Measurements from ENCODE around the gene ABHD8.

The ABHD8 gene, protein sequence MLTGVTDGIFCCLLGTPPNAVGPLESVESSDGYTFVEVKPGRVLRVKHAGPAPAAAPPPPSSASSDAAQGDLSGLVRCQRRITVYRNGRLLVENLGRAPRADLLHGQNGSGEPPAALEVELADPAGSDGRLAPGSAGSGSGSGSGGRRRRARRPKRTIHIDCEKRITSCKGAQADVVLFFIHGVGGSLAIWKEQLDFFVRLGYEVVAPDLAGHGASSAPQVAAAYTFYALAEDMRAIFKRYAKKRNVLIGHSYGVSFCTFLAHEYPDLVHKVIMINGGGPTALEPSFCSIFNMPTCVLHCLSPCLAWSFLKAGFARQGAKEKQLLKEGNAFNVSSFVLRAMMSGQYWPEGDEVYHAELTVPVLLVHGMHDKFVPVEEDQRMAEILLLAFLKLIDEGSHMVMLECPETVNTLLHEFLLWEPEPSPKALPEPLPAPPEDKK

DNA sequence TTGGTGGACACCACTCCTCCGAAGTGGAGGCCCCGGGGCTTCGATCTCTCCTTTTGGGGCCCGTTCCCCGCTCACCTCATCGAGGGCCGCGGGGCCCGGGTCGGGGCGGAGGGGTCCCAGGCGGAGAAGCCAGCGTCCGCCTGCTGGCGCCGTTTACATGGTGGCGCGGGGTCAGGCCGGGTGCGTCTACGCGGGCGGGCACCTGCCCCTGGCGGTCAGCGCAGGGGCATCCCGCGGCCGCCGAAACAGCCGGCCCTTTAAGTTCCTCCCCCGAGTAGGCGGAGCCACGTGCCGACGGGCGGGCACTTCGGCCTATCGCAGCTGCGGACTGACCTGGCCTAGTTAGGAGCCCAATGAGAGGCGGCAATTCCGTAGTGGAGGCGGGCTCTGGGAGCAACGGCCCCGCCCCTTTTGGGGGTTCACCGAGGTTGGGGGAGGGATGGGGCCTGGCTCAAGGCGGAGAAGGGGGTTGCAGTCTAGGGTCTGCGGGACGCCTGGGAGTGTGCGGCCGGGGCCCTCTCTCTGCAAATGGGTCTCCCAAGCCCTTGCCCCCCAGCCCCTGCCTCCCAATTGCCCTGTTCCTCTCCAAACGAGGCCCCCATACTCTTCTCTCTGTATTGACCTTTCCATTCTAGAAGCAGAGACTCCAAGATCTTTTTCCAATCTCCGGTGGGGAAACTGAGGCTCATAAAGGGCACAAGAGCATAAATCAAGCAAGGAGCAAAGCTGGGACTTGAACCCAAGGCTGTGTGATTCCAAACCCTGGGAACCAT is at the start of gene ABHD8:
TSS of gene ABHD8 (minus strand) at position 259 of the 773 bp plus-strand sequence. CDS start 1,809 bp downstream, outside the sequence.
- peak; percentile 97 for DNase-seq

DNA sequence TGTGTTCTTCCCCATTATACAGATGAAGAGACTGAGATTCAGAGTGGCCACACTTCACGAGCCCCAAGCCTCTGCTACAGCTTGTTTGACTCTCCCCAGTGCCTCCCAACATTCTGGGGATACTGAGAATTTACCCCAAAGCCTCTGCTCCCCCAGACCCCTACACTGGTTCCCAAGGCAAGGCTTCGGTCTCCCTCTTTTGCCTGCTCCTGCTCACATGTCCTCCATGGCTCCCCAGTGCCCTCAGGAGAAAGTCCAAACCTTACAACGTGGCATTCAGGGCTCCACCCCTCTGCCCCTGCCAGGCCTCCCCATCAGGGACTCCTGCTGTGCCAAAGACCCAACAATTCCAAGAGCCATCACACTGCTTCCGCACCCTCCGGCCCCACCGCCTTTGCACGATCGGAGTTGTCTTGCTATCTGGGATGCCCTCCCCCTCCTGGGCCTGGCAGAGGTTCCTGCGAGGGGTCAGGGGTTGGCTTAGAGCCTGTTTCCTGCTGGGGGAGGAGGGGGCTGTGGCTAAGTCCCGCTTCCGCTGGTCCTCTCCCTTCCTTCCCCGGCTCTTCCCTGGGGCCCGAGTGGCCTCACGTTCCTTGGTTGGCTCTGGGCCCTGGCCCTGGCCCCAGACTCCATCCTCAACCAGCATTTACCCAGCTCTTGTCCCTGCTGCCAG is 49.5 kb upstream of the ABHD8 start:
- no peak for DNase-seq

- DNase-seq = no peak
These were observed 48.7 kb upstream of the ABHD8 start for GRCh38 chr19:17351815-17352435.

DNA sequence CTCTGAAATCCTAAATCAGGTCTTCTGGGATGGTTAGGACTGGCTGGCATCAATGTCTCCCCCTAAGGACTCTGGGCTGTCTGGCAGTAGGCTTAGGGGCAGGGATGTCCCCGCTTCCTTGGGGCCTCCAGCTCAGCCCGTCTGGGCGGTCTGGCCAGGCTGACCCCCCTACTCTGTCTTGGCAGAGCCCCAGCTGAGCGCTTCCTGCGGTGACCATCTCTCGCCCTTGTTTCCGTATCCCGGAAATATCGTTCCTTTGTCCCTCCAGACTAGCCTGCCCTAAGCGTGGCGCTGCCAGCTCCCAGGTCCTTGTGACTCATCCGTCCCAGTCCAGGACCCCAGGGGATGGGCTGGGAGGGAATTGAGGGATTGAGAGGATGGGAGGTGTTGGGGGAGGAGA is 45.5 kb upstream of the ABHD8 start:
- no peak for DNase-seq

- DNase-seq = no peak
These were observed 44.7 kb upstream of the ABHD8 start for GRCh38 chr19:17347877-17348276.

DNA sequence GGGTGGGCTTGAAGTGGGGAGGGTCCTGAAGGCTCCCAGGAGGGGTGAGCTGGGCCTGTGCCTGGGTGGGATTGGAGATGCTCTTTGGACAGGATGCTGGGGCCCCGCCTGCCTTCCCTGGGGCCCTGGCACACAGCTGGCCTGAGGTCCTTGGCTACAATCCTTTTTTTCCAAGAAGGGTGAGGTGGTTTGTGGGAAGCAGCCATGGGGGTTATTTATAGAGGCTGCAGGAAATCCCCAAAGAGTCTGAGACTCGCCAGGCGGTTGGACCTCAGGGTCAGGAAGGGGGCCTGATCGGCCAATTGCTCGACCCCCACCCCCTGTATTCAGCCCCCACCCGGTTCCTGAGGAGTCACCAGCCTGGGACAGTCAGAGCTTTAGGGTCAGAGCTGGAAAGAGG is 44.1 kb upstream of the ABHD8 start:
- no peak for DNase-seq

DNA sequence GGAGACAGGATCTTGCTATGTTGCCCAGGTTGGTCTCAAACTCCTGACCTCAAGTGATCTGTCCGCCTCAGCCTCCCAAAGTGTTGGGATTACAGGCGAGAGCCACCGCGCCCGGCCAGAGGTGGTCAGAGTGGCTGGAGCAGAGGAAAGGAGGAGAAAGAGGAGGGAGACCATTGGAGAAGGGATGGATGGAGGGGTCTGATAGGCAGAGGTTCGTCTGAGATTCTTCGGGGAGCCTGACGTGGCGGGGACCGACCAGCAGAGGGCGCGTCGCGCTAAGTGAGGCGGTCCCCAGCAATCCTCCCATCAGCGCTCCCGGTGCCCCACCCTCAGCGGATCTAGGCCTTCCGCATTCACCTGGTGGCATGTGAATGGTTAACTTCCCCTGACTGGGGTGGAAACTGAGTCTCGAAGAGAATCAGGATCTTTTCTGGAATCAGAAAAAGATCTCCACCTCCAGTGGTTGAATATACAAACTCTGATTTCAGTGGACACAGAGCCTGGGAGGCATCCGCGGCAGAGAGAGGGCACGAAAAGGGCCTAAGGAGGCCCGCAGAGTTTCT is 43.0 kb upstream of the ABHD8 start:
- peak; percentile 89 for DNase-seq

- DNase-seq = no peak
These were observed 38.6 kb upstream of the ABHD8 start for GRCh38 chr19:17341845-17342244.

GRCh38 chr19:17341386-17341785 is 38.2 kb upstream of the ABHD8 start:
- no peak for DNase-seq

DNA sequence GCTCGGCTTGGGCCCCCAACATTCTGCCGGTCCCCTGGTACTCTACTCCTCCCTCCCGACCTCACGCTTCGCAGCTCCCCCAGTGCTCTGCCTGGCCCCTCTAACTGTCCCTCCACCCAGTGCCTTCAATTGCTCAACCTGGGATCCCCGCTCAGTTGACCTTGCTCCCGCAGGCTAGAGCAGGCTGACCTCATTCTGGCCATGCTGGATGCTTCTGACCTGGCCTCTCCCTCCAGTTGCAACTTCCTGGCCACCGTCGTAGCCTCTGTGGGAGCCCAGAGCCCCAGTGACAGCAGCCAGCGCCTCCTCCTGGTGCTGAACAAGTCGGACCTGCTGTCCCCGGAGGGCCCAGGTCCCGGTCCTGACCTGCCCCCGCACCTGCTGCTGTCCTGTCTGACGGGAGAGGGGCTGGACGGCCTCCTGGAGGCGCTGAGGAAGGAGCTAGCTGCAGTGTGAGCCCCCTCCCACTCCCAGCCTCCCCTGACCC is 37.7 kb upstream of the ABHD8 start:
- DNase-seq = no peak

GRCh38 chr19:17340302-17340870 is 37.2 kb upstream of the ABHD8 start:
- no peak for DNase-seq

DNA sequence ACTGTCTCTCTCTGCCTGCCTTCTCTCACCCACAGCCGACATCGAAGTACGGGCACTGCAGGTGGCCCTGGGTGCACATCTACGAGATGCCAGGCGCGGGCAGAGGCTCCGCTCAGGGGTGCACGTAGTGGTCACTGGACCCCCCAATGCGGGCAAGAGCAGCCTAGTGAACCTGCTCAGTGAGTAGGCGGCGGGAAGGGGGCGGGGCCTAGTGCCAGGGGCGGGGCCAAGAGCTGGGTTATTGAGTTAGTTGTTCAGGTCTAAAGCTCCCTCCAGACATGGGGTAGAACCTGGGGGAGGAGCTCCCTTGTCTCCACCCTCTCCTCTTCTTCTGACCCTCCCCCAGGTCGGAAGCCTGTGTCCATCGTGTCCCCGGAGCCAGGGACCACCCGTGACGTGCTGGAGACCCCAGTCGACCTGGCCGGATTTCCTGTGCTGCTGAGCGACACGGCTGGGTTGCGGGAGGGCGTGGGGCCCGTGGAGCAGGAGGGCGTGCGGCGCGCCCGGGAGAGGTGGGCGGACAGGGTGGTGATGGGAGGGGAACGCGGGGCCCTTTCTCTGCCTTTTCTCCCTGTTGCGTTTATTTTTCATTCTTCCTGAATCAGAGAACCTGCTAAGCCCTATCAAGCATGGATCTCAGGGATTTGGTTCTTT is 36.0 kb upstream of the ABHD8 start:
- DNase-seq = peak; percentile 52

GRCh38 chr19:17338433-17339078 is 35.3 kb upstream of the ABHD8 start:
- DNase-seq = no peak

DNA sequence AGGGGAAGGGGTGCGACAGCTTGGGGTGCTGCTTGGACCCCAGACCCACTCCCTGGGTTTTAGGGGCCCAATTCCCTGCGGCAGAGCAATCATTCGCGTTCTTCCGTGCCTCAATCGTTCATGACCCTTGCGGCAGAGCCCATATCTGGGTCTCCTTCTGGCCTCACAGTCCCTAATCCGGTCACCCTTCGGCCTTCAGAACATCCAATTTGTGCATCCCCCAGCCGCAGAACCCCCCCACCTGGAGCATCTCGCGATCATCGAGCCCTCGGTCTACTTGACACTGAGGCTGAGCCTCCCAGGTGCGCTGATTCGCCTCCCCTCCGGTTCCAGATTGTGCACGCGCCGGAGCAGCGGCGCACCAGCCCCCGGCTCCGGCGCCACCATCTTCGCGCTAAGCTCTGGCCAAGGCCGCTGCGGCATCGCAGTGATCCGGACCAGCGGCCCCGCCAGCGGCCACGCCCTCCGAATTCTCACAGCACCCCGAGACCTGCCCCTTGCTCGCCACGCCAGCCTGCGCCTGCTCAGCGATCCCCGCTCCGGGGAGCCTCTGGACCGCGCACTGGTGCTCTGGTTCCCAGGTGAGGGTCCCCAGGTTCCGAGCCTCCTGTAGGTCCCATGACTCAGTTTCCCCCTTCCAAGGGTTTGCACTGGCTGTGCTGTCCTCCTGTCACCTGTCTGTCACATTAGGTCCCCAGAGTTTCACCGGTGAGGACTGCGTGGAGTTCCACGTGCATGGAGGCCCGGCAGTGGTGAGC is 34.6 kb upstream of the ABHD8 start:
- DNase-seq = peak; percentile 54

DNA sequence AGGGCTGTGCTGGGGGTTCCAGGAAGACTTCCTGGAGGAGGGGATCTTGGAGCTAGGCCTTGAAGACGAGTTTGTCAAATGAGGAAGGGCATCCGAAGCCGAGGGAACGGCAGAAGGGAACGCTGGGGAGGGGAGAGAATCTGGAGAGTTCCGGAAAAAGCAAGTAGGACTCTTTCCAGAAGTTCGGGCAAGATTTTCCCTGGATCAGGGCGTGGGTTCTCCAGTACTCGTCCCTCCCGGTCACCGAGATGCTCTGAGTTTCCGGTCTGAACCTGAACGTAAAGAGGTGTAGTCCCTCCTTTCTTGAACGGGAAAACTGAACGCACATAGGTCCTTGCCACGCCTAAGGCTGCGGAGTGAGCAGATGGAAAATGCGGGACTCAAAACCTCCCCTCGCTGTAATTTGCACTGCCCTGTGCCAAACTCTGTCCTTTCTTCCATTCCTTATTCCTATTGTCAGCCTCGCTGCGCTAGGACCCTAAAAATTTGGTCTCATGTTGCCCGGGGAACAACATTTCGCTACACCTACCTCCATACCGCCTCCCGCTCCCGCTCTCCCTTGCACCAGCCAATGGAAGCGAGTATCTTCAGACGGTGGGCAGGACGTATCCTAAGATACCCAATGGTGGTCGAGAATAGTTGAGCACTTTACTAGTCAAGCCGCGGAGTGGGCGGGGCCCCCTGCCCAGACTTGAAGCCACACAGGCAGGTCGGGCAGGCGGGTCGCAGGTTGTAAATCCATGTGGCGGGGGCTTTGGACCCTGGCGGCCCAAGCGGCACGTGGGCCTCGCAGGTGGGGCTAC is 33.8 kb upstream of the ABHD8 start, which contains the start of gene GTPBP3:
TSS of gene GTPBP3 (plus strand) at position 682 of the 803 bp plus-strand sequence. CDS start at position 741, 59 bp downstream.
- peak; percentile 88 for DNase-seq

DNA sequence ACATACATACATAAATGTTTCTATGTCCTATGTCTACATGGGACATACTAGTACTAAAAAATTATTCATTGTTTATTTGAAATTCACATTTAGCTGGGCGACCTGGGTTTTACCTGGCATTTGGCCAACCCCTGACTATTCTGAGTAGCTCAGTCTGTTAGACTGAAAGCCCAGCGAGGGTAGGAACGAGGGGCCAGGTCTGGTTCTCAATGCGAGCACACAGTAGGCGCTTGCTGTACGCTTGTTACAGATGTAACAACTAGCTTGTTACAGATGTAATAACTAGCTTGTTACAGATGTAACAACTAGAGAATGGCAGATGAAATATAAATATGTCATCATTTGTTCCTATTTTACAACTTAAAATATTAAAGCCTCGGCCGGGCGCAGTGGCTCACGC is 32.4 kb upstream of the ABHD8 start:
- no peak for DNase-seq

DNA sequence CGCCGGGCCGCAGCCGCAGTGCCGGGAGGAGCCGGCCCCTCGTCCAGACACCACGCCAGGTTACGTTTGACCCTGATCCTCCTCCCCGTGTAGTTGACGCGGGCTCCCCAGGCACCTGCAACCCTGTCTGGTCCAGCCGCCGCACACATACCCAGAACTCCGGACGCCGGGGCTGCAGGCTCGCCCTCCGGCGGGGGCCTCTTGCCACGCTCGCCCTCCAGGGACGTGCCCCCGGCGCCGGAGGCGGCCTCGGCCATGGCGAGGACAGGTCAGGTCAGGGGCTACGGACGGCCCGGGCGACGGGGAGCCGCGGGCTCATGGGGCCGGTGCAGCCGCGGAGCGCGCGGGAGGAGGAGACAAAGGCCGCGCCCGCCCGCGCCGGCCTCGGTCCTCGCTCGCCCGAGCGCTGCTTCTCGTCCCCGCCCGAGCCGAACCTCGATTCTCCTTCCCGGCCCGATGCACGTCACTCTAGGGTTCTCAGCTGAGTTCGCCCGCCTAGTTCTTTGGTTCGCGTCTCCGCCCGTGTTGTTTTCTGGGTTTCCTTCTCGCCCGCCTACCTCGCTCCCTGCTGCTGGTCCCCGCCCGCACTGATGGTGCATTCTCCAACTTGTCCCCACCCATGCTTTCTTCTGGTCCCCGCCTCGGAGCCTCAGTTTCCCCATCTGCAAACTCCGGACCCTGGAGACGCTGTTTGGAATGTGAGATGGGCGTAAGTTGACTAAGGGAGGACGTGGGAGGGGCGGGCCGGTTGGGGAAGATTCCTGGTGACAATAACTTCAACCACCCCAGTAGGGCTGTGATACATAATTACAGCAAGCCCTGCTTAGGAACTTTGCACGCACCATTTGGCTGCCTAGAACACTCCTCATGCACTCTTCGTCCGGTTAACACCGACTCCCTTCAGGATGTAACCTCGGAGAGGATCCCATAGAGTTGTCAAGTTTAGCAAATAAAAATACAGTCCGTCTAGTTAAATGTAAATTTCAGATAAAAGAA is 31.5 kb upstream of the ABHD8 start, which contains the start of gene ANO8:
TSS of gene ANO8 (minus strand) at position 442 of the 996 bp plus-strand sequence. CDS start at position 257, 185 bp downstream.
- DNase-seq = peak; percentile 76

Data from activated CD4-positive, CD25-positive, alpha-beta regulatory T cell treated with anti-CD3 and anti-CD28 coated beads, Interleukin-2, amount 50 U/mL, for 72 hours (primary cell).